ENCODE data around the gene ENOX1.

Gene ENOX1

GRCh38 chr13:43268632-43269031 lies 518.1 kb downstream of the ENOX1 start:
- no peak for DNase-seq

- DNase-seq, result no peak
Observed at GRCh38 chr13:43267916-43268315, 518.9 kb downstream of the ENOX1 start.

- no peak for DNase-seq
Observed at GRCh38 chr13:43266936-43267615, 519.7 kb downstream of the ENOX1 start.

GRCh38 chr13:43265028-43265427 lies 521.7 kb downstream of the ENOX1 start:
- DNase-seq, result no peak

GRCh38 chr13:43264458-43264857 lies 522.3 kb downstream of the ENOX1 start:
- DNase-seq, result no peak

GRCh38 chr13:43263047-43263446 lies 523.7 kb downstream of the ENOX1 start:
- no peak for DNase-seq

GRCh38 chr13:43260999-43261398 lies 525.8 kb downstream of the ENOX1 start:
- no peak for DNase-seq

GRCh38 chr13:43258771-43259170 lies 528.0 kb downstream of the ENOX1 start:
- DNase-seq, result no peak

- no peak for DNase-seq
Observed at GRCh38 chr13:43257765-43258164, 529.0 kb downstream of the ENOX1 start.

GRCh38 chr13:43251961-43252360 lies 534.8 kb downstream of the ENOX1 start:
- no peak for DNase-seq

- DNase-seq, result no peak
Observed at GRCh38 chr13:43246382-43246781, 540.4 kb downstream of the ENOX1 start.

- DNase-seq, result no peak
Observed at GRCh38 chr13:43245374-43245964, 541.3 kb downstream of the ENOX1 start.

- DNase-seq, result no peak
Observed at GRCh38 chr13:43244481-43244880, 542.3 kb downstream of the ENOX1 start.

- no peak for DNase-seq
Observed at GRCh38 chr13:43243711-43244110, 543.1 kb downstream of the ENOX1 start.

- no peak for DNase-seq
Observed at GRCh38 chr13:43242040-43242439, 544.7 kb downstream of the ENOX1 start.

- DNase-seq, result no peak
Observed at GRCh38 chr13:43240278-43240677, 546.5 kb downstream of the ENOX1 start.

- no peak for DNase-seq
Observed at GRCh38 chr13:43239275-43239840, 547.4 kb downstream of the ENOX1 start.

- no peak for DNase-seq
Observed at GRCh38 chr13:43238341-43239083, 548.3 kb downstream of the ENOX1 start.

GRCh38 chr13:43237616-43238015 lies 549.2 kb downstream of the ENOX1 start:
- DNase-seq, result no peak

- no peak for DNase-seq
Observed at GRCh38 chr13:43235028-43235427, 551.7 kb downstream of the ENOX1 start.

- DNase-seq, result no peak
Observed at GRCh38 chr13:43232873-43233265, 553.9 kb downstream of the ENOX1 start.

GRCh38 chr13:43232144-43232872 lies 554.5 kb downstream of the ENOX1 start:
- no peak for DNase-seq

GRCh38 chr13:43230989-43231388 lies 555.8 kb downstream of the ENOX1 start:
- no peak for DNase-seq

Data from NCI-H1048 (cell line).